Measurements from ENCODE around the gene PKP2. TPM values are rescaled to one million over a fixed set of nuclear protein-coding genes. Genes with fewer than 3 reads are reported as not detected.
"Not testable (repeated sequence)": the region's sequence is repeated elsewhere in the genome, so short reads cannot be mapped to it uniquely, and the experiment has no call there.

The PKP2 gene
- total RNA-seq, 2 experiments from 2014 or later = 0.13 to 0.23 TPM

DNA sequence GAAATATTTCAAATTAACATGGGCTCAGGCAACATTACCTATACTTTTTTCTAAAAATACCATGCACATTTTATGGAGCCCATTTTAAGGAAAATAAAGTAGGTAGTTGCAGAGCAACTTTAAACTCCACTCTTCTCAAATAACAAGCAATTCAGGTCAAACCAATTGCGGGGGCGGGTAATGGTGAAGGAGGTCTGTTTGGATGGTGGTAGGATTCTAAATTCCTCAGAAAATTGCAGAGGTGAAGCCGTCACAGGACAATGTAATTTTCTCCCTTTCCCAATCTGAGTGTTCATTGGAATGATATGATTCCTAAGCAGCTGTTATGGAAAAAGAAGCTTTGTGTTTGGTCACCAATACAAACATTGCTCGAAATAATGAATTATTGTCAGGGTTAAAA is 11.6 kb downstream of the PKP2 start:
- ATAC-seq (no peak), DNase-seq (no peak)
- no peaks in the 10 kb centered on the region for H3K4me1 Mint-ChIP-seq (ENCODE audit: low read depth)
- TF ChIP-seq, protein P1, sequence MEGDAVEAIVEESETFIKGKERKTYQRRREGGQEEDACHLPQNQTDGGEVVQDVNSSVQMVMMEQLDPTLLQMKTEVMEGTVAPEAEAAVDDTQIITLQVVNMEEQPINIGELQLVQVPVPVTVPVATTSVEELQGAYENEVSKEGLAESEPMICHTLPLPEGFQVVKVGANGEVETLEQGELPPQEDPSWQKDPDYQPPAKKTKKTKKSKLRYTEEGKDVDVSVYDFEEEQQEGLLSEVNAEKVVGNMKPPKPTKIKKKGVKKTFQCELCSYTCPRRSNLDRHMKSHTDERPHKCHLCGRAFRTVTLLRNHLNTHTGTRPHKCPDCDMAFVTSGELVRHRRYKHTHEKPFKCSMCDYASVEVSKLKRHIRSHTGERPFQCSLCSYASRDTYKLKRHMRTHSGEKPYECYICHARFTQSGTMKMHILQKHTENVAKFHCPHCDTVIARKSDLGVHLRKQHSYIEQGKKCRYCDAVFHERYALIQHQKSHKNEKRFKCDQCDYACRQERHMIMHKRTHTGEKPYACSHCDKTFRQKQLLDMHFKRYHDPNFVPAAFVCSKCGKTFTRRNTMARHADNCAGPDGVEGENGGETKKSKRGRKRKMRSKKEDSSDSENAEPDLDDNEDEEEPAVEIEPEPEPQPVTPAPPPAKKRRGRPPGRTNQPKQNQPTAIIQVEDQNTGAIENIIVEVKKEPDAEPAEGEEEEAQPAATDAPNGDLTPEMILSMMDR (IDR thresholded peaks at IDR 0.05) = no peak
- H3K27ac Mint-ChIP-seq = no peak overlapping the region
- CTCF ChIA-PET = interaction anchor here (0.8 kb wide), 1 partner anchor 79 kb away, joined by 3 read pairs; no protein-coding TSS in a partner anchor
- H3K9me3 Mint-ChIP-seq = no peaks in the 10 kb centered on the region
- peaks cover 4% of the 10 kb centered on the region for H3K27me3 Mint-ChIP-seq
- intact Hi-C loops (cut with micrococcal nuclease) = no loop called here
- H3K4me3 Mint-ChIP-seq = no peak overlapping the region
- POLR2A ChIA-PET = no interaction called here
- no peaks in the 10 kb centered on the region for H3K36me3 Mint-ChIP-seq (ENCODE audit: low read depth)

DNA sequence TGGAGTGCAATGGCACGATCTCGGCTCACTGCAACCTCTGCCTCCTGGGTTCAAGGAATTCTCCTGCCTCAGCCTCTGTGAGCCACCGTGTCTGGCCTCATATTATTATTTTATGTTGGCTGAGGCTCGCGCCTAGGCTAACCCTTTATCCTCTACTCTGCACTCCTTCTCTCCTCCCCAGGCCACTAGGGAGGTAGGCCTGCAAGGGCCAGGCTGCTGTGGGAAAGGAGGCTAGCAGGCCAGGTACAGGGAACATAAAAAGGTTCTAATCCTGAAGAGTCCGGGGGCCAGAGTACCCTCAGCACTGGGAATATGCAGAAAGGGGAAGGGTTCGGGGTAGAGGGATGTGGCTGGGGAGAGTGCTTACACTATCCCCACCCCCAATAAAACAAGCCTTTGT is 14.9 kb downstream of the PKP2 start:
- Mint-ChIP-seq H3K9me3 (no peaks in the 10 kb centered on the region), H3K36me3 (ENCODE audit: low read depth) (no peaks in the 10 kb centered on the region), H3K4me1 (ENCODE audit: low read depth) (no peaks in the 10 kb centered on the region), H3K27me3 (no peaks in the 10 kb centered on the region), H3K4me3 (no peak overlapping the region), H3K27ac (no peak overlapping the region)
- POLR2A ChIA-PET = no interaction called here
- TF ChIP-seq, protein P1 (IDR thresholded peaks at IDR 0.05) = no peak
- no peak for DNase-seq
- intact Hi-C loops (cut with micrococcal nuclease) = no loop called here
- CTCF ChIA-PET = no interaction called here
- ATAC-seq = no peak

- no peaks in the 10 kb centered on the region for H3K9me3 Mint-ChIP-seq
- TF ChIP-seq, protein P1 (IDR thresholded peaks at IDR 0.05) = no peak
- no peak for ATAC-seq
- intact Hi-C loops (cut with micrococcal nuclease) = no loop called here
- no peaks in the 10 kb centered on the region for H3K27me3 Mint-ChIP-seq
- ChIA-PET CTCF (no interaction called here), POLR2A (no interaction called here)
- no peaks in the 10 kb centered on the region for H3K4me1 Mint-ChIP-seq (ENCODE audit: low read depth)
- no peak overlapping the region for H3K27ac Mint-ChIP-seq
- no peak overlapping the region for H3K4me3 Mint-ChIP-seq
- no peaks in the 10 kb centered on the region for H3K36me3 Mint-ChIP-seq (ENCODE audit: low read depth)
- DNase-seq = no peak
These were observed 15.5 kb downstream of the PKP2 start for GRCh38 chr12:32881107-32881506.

DNA sequence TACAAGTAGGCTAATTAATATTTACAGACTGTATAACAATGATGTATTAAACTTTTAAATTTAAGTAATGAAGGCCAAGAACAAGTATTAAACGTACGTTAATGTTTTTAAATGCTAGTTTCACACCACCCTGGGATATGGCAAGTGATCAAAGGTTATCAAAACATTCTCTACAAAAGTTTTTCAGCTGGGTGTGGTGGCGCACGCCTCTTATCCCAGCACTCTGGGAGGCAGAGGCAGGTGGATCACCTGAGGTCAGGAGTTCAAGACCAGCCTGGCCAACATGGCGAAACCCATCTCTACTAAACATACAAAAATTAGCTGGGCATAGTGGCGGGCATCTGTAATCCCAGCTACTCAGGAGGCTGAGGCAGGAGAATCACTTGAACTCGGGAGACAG is 17.5 kb downstream of the PKP2 start:
- DNase-seq; CTCF ChIA-PET; intact Hi-C loops (cut with micrococcal nuclease); H3K4me3 Mint-ChIP-seq; POLR2A ChIA-PET; H3K4me1 Mint-ChIP-seq (ENCODE audit: low read depth); H3K27me3 Mint-ChIP-seq; H3K36me3 Mint-ChIP-seq (ENCODE audit: low read depth); H3K9me3 Mint-ChIP-seq; ATAC-seq; H3K27ac Mint-ChIP-seq: not testable (repeated sequence)

GRCh38 chr12:32877601-32878459 is 18.7 kb downstream of the PKP2 start:
- POLR2A ChIA-PET = no interaction called here

More at GRCh38 chr12:32877601-32878459, 18.7 kb downstream of the PKP2 start:
- Mint-ChIP-seq H3K27me3 (no peaks in the 10 kb centered on the region), H3K4me3 (no peak overlapping the region), H3K36me3 (ENCODE audit: low read depth) (no peaks in the 10 kb centered on the region), H3K9me3 (no peaks in the 10 kb centered on the region), H3K27ac (no peak overlapping the region), H3K4me1 (ENCODE audit: low read depth) (no peaks in the 10 kb centered on the region)
- DNase-seq (no peak), ATAC-seq (no peak)
- intact Hi-C loops (cut with micrococcal nuclease) = no loop called here
- TF ChIP-seq, protein P1 (IDR thresholded peaks at IDR 0.05) = no peak
- CTCF ChIA-PET = no interaction called here

All from activated CD8-positive, alpha-beta T cell treated with anti-CD3 and anti-CD28 coated beads for 36 hours (primary cell).